Testis (tissue), 3 donors: ENCODE data around the gene PSMG1. TPM values are rescaled to one million over a fixed set of nuclear protein-coding genes. Genes with fewer than 3 reads are reported as not detected.

Experiments used
- DNase-seq: peaks from one replicate; pipeline ENCODE4 v3.0.0-alpha.2; 2019
- H3K27ac ChIP-seq, 2 donors: fragments of 200-600 bp; sonication (generic); one replicate each; pipeline ENCODE4 v1.5.1; 2019
- H3K27me3 ChIP-seq: fragments of 200-600 bp; sonication (generic); one replicate; pipeline ENCODE4 v1.5.1; 2019
- H3K36me3 ChIP-seq: fragments of 200-600 bp; sonication (generic); one replicate; pipeline ENCODE4 v1.5.1; 2017; ENCODE audit warnings: low read depth; ENCODE audit errors: missing control alignments
- H3K4me1 ChIP-seq: fragments of 200-600 bp; sonication (generic); one replicate; pipeline ENCODE4 v1.5.1; 2019
- H3K4me3 ChIP-seq, 2 donors: fragments of 200-600 bp; sonication (generic); one replicate each; pipeline ENCODE4 v1.5.1; 2017 to 2019
- H3K9me3 ChIP-seq: fragments of 200-600 bp; sonication (generic); one replicate; pipeline ENCODE4 v1.5.1; 2017
- POLR2A ChIP-seq: fragments of 450-650 bp; IDR thresholded peaks from one replicate; pipeline ENCODE4 v1.6.1; 2017; ENCODE audit warnings: antibody characterized with exemption, mild to moderate bottlenecking, moderate library complexity
- WGBS, 2 donors: methylation state at CpG; one replicate each; pipeline ENCODE4 v1.1.5; 2018; 5-methylcytosine and 5-hydroxymethylcytosine counted together
- intact Hi-C: fragments of 100-400 bp; cut with DNase I; formaldehyde crosslinking; loops from one replicate; pipeline ENCODE4 v1.15.1; 2023; ENCODE audit warnings: low total_unique reads
- polyA plus RNA-seq: library from polyadenylated mRNA; stranded (reverse); fragments of 350-450 nt; fragmentation: Illumina TruSeq; extraction: RNeasy Lipid Tissue Mini Kit (QIAGEN cat#74804); gene quantifications from one replicate; pipeline ENCODE4 v1.2.3, GENCODE V29; 2014; ENCODE audit warnings: low read depth, low replicate concordance; ENCODE audit not compliant: insufficient read depth
- total RNA-seq, 2 donors: library from RNA; depleted of rRNA; stranded (reverse); fragments of >200 nt; gene quantifications; one replicate each; pipeline ENCODE4 v1.2.3, GENCODE V29; 2016
- TF ChIP-seq, protein P1 (sequence below), 3 experiments: fragments of 450-650 bp in 2 of 3; fragments of 200-600 bp in 1 of 3; sonication (generic) in 1 of 3; IDR thresholded peaks; one replicate each; pipeline ENCODE4 v1.5.1; 2016 to 2019; ENCODE audit warnings: antibody characterized with exemption in 3 of 3, mild to moderate bottlenecking in 2 of 3, moderate library complexity in 1 of 3

PSMG1 gene
- total and polyA plus RNA-seq, 3 donors from 2014 or later = 95.4 to 463 (median 113) TPM

GRCh38 chr21:39149882-39150281 lies 33.4 kb downstream of the PSMG1 start:
- Histone ChIP-seq H3K27ac (no peak overlapping the region), H3K9me3 (no peaks in the 10 kb centered on the region), H3K27me3 (no peaks in the 10 kb centered on the region), H3K4me1 (no peaks in the 10 kb centered on the region), H3K4me3 (no peak overlapping the region), H3K36me3 (no peaks in the 10 kb centered on the region)
- intact Hi-C loops = no loop called here
- no peak for DNase-seq
- TF ChIP-seq POLR2A = no peak
- TF ChIP-seq, protein P1, sequence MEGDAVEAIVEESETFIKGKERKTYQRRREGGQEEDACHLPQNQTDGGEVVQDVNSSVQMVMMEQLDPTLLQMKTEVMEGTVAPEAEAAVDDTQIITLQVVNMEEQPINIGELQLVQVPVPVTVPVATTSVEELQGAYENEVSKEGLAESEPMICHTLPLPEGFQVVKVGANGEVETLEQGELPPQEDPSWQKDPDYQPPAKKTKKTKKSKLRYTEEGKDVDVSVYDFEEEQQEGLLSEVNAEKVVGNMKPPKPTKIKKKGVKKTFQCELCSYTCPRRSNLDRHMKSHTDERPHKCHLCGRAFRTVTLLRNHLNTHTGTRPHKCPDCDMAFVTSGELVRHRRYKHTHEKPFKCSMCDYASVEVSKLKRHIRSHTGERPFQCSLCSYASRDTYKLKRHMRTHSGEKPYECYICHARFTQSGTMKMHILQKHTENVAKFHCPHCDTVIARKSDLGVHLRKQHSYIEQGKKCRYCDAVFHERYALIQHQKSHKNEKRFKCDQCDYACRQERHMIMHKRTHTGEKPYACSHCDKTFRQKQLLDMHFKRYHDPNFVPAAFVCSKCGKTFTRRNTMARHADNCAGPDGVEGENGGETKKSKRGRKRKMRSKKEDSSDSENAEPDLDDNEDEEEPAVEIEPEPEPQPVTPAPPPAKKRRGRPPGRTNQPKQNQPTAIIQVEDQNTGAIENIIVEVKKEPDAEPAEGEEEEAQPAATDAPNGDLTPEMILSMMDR (IDR thresholded peaks at IDR 0.05) = no peak

DNA sequence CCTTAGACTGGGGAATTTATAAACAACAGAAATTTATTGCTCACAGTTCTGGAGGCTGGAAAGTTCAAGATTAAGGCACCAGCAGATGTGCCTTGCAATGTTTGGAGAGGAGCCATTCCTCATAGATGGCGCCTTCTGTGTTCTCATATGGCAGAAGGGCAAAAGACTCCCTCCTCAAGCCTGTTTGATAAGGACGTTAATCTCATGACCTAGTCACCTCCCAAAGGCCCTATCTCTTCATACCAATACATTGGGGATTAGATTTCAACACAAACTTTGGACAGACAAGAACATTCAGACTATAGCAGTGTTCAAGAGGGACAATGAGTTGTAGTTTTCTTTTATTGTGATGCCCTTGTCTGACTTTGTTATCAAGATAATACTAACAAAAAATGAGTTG lies 34.3 kb downstream of the PSMG1 start:
- no peak for DNase-seq
- H3K36me3 ChIP-seq = no peaks in the 10 kb centered on the region
- 55 to 81% methylated on average over 2 of the region's 2 CpGs for WGBS, 2 donors
- TF ChIP-seq POLR2A = no peak
- TF ChIP-seq, protein P1 (IDR thresholded peaks at IDR 0.05) = no peak
- intact Hi-C loops = no loop called here
- H3K4me3 ChIP-seq = no peak overlapping the region
- H3K4me1 ChIP-seq = no peaks in the 10 kb centered on the region
- no peaks in the 10 kb centered on the region for H3K9me3 ChIP-seq
- no peaks in the 10 kb centered on the region for H3K27me3 ChIP-seq
- no peak overlapping the region for H3K27ac ChIP-seq

GRCh38 chr21:39144191-39144590 lies 39.1 kb downstream of the PSMG1 start:
- Histone ChIP-seq H3K4me1 (no peaks in the 10 kb centered on the region), H3K4me3 (no peak overlapping the region), H3K27ac (no peak overlapping the region), H3K36me3 (no peaks in the 10 kb centered on the region), H3K9me3 (no peaks in the 10 kb centered on the region), H3K27me3 (no peaks in the 10 kb centered on the region)
- intact Hi-C loops = no loop called here
- WGBS, 2 donors = 85 to 87% methylated on average over 3 of the region's 3 CpGs
- TF ChIP-seq, protein P1 (IDR thresholded peaks at IDR 0.05) = no peak
- TF ChIP-seq POLR2A = no peak
- DNase-seq = no peak

GRCh38 chr21:39142972-39143371 lies 40.3 kb downstream of the PSMG1 start:
- intact Hi-C loops = no loop called here
- H3K27ac ChIP-seq = no peak overlapping the region
- H3K4me3 ChIP-seq = no peak overlapping the region
- no peaks in the 10 kb centered on the region for H3K27me3 ChIP-seq
- H3K4me1 ChIP-seq = no peaks in the 10 kb centered on the region
- H3K36me3 ChIP-seq = no peaks in the 10 kb centered on the region
- H3K9me3 ChIP-seq = no peaks in the 10 kb centered on the region
- WGBS, 2 donors = 92 to 96% methylated on average over 3 of the region's 3 CpGs
- no peak for DNase-seq
- TF ChIP-seq, protein P1 (IDR thresholded peaks at IDR 0.05) = no peak
- no peak for TF ChIP-seq POLR2A

DNA sequence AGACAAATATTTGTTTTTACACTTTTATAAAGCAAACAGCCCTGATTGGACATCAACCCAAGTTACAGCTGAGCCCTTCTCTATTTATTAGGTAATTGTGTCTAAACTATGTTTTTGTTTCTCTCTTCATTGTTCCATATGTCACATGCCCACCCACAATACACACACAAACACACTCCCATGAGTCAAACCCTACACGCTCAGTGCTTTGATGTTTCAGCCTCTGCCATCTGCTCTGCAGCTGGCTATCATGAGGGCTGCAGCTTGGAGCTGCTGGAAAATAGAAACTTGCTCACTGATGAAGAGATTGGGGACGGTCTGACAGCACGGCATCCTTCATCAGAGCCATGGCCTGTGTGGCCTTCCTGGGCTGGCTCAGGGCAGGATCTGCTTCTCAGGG lies 41.7 kb downstream of the PSMG1 start:
- peaks cover 14% of the 10 kb centered on the region for H3K4me1 ChIP-seq
- intact Hi-C loops = no loop called here
- DNase-seq = no peak
- no peaks in the 10 kb centered on the region for H3K36me3 ChIP-seq
- TF ChIP-seq POLR2A = no peak
- TF ChIP-seq, protein P1 (IDR thresholded peaks at IDR 0.05) = no peak
- H3K4me3 ChIP-seq = no peak overlapping the region
- 78 to 88% methylated on average over 3 of the region's 3 CpGs for WGBS, 2 donors
- no peaks in the 10 kb centered on the region for H3K9me3 ChIP-seq
- no peak overlapping the region for H3K27ac ChIP-seq
- no peaks in the 10 kb centered on the region for H3K27me3 ChIP-seq
